ENCODE results near the gene MISP3.

The MISP3 gene

DNA sequence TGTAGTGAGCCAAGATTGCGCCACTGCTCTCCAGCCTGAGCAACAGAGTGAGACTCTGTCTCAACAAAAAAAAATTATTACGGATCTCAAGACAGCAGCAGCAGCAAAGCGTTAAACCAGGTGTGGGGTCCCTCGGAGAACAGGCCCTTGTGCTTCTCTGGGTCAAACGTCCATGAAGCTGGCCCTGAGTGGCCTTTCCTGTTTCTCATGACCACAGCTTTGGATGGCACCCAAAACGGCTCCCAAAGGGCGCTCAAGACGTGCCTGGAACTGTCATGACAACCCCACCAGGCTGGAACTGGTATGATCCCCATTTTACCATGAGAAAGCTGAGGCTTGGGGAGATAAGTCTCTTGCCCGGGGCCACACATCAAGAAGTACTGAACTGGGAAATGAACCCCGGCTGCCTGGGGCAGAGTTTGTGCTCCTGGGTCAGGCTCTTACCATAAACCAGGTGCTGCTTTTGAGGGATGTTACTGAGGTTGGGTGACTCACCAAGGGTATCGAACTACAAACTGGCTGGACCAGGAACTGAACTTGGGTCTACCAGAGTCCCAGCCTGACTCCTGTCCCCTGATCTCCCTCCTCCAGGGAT is 29.6 kb downstream of the MISP3 start:
- DNase-seq (ENCODE audit: low read depth in 3 of 3): no peak

DNA sequence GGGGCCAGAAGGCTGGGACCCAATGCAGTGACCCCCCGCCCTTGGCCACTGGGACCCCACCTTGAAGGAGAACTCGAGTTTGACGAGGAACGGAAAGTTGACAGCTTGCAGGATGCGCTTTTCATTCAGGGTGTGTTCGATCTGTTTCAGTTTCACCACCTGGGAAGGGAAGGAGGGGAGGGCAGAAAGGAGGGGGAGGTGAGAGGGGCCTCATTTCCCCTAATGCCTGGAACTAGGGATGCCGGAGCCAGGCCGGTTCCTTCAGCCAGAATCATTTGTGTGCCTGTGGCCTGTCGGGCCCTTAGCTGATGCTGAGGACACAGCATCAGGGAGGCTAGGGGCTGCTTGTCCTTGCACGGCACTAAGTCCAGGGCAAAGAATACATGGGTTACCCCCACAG is 30.2 kb downstream of the MISP3 start:
- DNase-seq (ENCODE audit: low read depth in 3 of 3): no peak

DNA sequence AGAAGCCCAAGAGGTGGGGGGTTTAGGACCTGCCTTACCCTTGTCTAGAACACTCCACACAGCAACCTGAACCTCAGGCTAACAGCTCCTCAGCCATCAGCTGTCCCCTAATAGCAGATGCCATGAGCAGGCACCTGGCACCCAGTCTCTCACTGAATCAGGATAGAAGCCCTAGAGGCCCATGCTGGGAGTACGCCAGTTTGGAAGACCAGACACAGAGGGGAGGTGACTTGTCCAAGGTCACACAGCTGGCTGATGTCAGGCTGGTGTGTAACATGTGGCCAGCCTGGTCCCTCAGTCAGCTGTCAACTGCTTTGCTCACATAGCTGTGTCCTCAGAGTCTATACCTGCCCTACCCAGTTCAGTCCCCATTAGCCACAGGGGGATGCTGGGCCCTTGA is 30.7 kb downstream of the MISP3 start:
- no peak for DNase-seq (ENCODE audit: low read depth in 3 of 3)

DNA sequence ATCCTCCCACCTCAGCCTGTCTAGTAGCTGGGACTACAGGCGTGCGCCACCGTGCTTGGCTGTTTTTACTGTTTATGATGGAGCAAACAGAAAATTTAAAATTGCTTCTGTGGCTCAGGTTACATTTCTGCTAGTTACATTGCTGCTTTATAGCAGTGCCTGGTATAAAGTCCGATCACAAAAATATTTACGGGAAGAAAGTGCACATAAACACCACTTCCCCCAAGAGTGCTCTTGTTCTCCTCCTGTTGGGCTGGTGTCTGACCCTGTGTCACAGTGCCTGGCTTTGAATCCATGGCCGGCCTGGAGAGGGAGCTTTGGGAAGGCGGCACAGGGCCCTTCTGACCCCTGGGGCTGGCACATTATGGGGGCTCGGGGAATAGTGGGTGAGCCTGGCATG is 33.1 kb downstream of the MISP3 start:
- DNase-seq (ENCODE audit: low read depth in 3 of 3): no peak

DNA sequence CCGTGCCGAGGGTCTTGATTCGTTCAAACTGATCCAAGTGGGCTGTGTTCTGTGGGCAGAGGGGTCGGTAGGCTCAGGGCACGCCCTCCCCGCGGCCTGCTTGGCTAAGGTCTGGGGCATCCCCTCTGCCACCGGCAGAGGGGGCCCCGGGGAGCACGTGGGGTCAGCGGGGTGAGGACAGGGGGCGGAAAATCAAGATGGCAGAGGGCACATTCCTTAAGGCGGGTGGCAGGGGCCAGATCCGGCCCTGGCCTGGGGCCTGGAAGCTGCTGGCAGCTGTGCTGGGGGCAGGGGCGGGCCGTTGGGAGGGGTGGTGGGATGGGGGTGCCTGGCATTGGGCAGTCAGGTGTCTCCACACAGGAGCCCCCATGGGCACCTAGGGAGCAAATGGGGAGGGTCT is 34.3 kb downstream of the MISP3 start:
- no peak for DNase-seq (ENCODE audit: low read depth in 3 of 3)

- DNase-seq (ENCODE audit: low read depth in 3 of 3): no peak
Observed at GRCh38 chr19:14107581-14108461, 35.2 kb downstream of the MISP3 start.

DNA sequence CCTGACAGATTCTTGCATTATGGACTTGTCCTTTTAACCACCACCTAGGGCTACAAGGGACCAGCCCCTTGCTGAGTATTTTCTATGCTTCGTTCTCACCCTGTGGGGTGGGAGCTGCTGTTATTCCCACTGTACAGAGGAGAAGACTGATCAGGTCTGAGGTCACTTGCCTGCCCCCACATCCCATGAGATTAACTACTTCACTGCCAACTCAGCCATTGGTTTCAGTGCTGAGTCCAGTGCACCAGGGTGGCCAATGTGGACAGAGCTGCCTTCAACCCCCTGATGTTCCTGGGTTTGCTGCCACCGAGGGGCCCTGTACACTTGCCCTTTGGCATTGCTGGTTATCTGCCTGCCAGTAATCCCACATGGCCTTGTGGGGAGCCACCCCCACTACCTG is 38.1 kb downstream of the MISP3 start:
- no peak for DNase-seq (ENCODE audit: low read depth in 3 of 3)

- DNase-seq (ENCODE audit: low read depth in 3 of 3): no peak
Observed at GRCh38 chr19:14111486-14111885, 38.9 kb downstream of the MISP3 start.

GRCh38 chr19:14112051-14112808 is 39.6 kb downstream of the MISP3 start:
- DNase-seq (ENCODE audit: low read depth in 3 of 3): no peak

- no peak for DNase-seq (ENCODE audit: low read depth in 3 of 3)
Observed at GRCh38 chr19:14112809-14113385, 40.3 kb downstream of the MISP3 start.

- peak in 1 of 3 experiments; percentile 55 for DNase-seq (ENCODE audit: low read depth in 3 of 3)
Observed at GRCh38 chr19:14113762-14114414, 41.3 kb downstream of the MISP3 start.

- DNase-seq (ENCODE audit: low read depth in 3 of 3): no peak
Observed at GRCh38 chr19:14114439-14114838, 41.9 kb downstream of the MISP3 start.

GRCh38 chr19:14114854-14115253 is 42.3 kb downstream of the MISP3 start:
- peak in 1 of 3 experiments; percentile 46 for DNase-seq (ENCODE audit: low read depth in 3 of 3)

DNA sequence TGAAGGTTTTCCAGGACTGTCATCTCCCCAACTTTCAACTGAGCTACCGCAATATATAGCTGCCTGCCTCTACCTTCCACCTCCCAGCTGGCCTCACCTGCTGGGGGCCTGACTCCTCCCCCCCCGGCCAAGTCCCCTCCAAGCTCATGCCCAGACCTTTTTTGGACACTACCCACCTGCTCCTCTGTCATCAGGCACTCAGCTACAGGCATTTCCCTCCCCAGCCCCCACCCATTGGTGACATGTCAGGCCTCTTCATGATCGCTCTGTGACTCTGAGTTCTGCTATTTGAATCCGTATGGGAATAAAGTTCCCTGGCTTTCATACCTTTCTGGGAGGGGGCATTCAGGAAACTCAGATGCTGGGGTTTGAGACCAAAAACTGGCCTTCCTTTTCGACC is 43.2 kb downstream of the MISP3 start:
- DNase-seq (ENCODE audit: low read depth in 3 of 3): no peak

DNA sequence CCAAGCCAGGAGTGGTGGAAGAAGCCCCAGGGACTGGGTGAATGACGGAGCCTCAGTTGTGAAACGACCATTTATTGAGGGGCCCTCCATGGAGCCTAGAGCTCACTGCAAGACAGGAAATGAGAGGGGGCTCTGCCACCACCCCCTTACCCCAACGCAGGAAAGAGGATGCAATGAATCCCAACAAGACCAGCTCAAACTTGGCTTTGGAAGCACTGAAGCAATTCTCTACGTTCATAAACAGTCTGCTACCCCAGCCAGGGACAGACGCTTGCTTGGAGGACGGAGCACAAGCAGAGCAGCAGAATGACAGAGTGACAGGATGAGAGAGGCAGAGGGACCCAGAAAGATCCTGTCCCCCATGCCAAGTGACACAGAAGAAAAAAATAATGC is 43.9 kb downstream of the MISP3 start:
- DNase-seq (ENCODE audit: low read depth in 3 of 3): no peak

GRCh38 chr19:14116918-14117578 is 44.5 kb downstream of the MISP3 start:
- peak in 1 of 3 experiments; percentile 4 for DNase-seq (ENCODE audit: low read depth in 3 of 3)

- DNase-seq (ENCODE audit: low read depth in 3 of 3): peak; percentile 96 to 97 (median 97)
Observed at GRCh38 chr19:14117668-14118164, 45.1 kb downstream of the MISP3 start, which contains the start of gene PRKACA. PRKACA (minus strand) TSS chr19:14117762; CDS start chr19:14117547, 215 bp downstream.

DNA sequence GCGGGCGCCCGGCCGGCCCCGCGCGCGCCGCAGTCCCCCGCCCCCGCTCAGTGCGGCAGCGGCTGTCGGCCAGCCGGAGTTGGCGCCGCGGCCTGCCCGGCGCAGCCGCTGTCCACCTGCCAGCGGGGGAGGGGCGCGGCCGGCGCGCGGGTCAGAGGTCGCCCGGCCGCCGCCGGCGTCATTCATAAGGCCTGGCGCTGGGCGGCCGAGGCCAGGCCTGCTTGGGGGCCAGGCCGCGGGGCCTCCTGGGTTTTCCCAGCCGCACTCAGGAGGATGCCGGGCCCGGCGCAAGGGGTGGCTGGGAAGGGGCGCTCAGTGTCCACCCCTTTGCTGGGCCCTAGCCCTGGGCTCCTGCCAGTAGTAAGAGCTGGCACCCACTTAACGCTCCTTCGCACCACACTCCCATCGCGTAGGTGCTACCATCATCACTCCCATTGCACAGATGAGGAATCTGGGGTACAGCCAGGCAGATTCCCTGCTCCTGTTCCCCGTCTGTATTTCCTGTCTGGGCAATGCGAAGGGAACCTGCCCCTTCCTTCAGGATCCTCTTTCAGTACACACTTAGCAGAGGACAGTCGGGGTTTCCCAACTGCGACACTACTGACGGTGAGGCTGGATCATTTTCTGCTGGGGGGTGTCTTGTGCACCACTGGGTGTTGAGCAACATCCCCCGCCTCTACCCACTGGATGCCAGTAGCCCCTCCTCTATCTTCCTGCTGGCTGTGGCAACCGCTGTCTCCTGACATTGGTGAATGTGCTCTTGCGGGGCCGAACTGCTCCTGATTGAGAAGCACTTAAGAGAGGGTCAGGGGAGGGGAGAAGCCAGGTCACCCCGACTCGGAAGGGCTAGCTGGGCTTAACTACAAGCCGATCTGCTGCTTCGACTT is 45.8 kb downstream of the MISP3 start:
- peak in 1 of 3 experiments; percentile 11 for DNase-seq (ENCODE audit: low read depth in 3 of 3)

DNA sequence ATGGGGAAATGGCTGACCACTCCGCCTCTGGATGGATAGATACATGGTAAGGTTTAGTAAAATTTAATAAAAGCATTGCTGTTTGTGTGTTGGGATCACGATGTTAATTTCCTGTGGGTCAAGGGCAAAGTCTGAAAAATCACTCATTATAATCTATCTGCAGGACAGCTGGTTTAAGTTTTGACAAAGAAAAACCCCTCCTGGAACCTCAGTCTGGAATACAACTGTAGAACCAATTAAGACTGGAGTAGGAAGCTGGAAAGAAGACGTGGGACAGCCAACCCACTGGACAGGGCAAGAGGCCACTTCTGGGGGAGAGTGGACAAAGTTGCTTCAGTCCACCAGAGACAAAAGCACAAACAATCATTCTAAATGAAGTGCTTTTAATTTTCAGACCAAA is 46.6 kb downstream of the MISP3 start:
- no peak for DNase-seq (ENCODE audit: low read depth in 3 of 3)
